Liver (tissue), 9 donors: ENCODE measurements around the gene PGGHG. TPM values are rescaled to one million over a fixed set of nuclear protein-coding genes. Genes with fewer than 3 reads are reported as not detected.

ENCODE experiments used
- DNase-seq: peaks from one replicate; pipeline ENCODE4 v3.0.0-alpha.2; 2017; ENCODE audit warnings: low spot score
- H3K27ac ChIP-seq, 2 donors: one replicate each; pipeline ENCODE4 v1.7.0; 2013; ENCODE audit warnings: inconsistent platforms in 2 of 2, low read length in 2 of 2, control low read depth in 1 of 2, low read depth in 1 of 2, mild to moderate bottlenecking in 1 of 2
- H3K27me3 ChIP-seq, 4 donors: one replicate each; pipeline versions ENCODE4 v1.6.1 to v1.7.0; 2013; ENCODE audit warnings: low read length in 3 of 4, inconsistent platforms in 1 of 4, mild to moderate bottlenecking in 1 of 4, moderate library complexity in 1 of 4; ENCODE audit not compliant: control insufficient read depth in 4 of 4, insufficient read depth in 4 of 4
- H3K36me3 ChIP-seq, 4 donors: one replicate each; pipeline versions ENCODE4 v1.6.1 to v1.7.0; 2013; ENCODE audit warnings: low read length in 3 of 4, mild to moderate bottlenecking in 3 of 4, low read depth in 1 of 4, moderate library complexity in 1 of 4; ENCODE audit not compliant: control insufficient read depth in 4 of 4, insufficient read depth in 3 of 4
- H3K4me1 ChIP-seq, 4 donors: one replicate each; pipeline versions ENCODE4 v1.6.1 to v1.7.0; 2013; ENCODE audit warnings: low read length in 3 of 4, mild to moderate bottlenecking in 3 of 4, moderate library complexity in 1 of 4; ENCODE audit not compliant: control insufficient read depth in 4 of 4, insufficient read depth in 4 of 4
- H3K4me3 ChIP-seq, 3 donors: one replicate each; pipeline versions ENCODE4 v1.6.1 to v1.7.0; 2013; ENCODE audit warnings: low read length in 3 of 3, control low read depth in 1 of 3, low read depth in 1 of 3, mild to moderate bottlenecking in 1 of 3
- H3K9ac ChIP-seq, 2 donors: one replicate each; pipeline ENCODE4 v1.7.0; 2013; ENCODE audit warnings: low read length in 2 of 2, mild to moderate bottlenecking in 2 of 2, moderate library complexity in 2 of 2, control low read depth in 1 of 2, low read depth in 1 of 2
- H3K9me3 ChIP-seq, 4 donors: one replicate each; pipeline versions ENCODE4 v1.6.1 to v1.7.0; 2013; ENCODE audit warnings: low read length in 3 of 4; ENCODE audit not compliant: control insufficient read depth in 4 of 4
- EGR1 ChIP-seq, 2 donors: IDR thresholded peaks; 2 replicates each; pipeline ENCODE4 v1.6.1; 2016 to 2018; ENCODE audit warnings: antibody characterized with exemption in 2 of 2, low read depth in 2 of 2
- FOXA1 ChIP-seq: IDR thresholded peaks from 2 replicates; pipeline ENCODE4 v1.6.1; 2016; ENCODE audit warnings: antibody characterized with exemption
- FOXA2 ChIP-seq: IDR thresholded peaks from 2 replicates; pipeline ENCODE4 v1.6.1; 2016; ENCODE audit warnings: antibody characterized with exemption
- GABPA ChIP-seq, 2 donors: IDR thresholded peaks in 1 of 2; conservative IDR thresholded peaks in 1 of 2; 2 replicates each; pipeline ENCODE4 v1.6.1; 2016; ENCODE audit warnings: antibody characterized with exemption in 2 of 2, mild to moderate bottlenecking in 1 of 2, moderate library complexity in 1 of 2
- HNF4A ChIP-seq, 2 donors: conservative IDR thresholded peaks; 2 replicates each; pipeline ENCODE4 v1.6.1; 2016; ENCODE audit warnings: antibody characterized with exemption in 2 of 2, mild to moderate bottlenecking in 2 of 2
- HNF4G ChIP-seq: IDR thresholded peaks from 2 replicates; pipeline ENCODE4 v1.6.1; 2016; ENCODE audit warnings: antibody characterized with exemption
- JUND ChIP-seq, 2 donors: IDR thresholded peaks; 2 replicates each; pipeline ENCODE4 v1.6.1; 2016; ENCODE audit warnings: antibody characterized with exemption in 2 of 2
- NR2F2 ChIP-seq: IDR thresholded peaks from 2 replicates; pipeline ENCODE4 v1.6.1; 2016; ENCODE audit warnings: antibody characterized with exemption
- RAD21 ChIP-seq, 2 donors: IDR thresholded peaks; 2 replicates each; pipeline ENCODE4 v1.6.1; 2016; ENCODE audit warnings: antibody characterized with exemption in 2 of 2, mild to moderate bottlenecking in 2 of 2
- RXRA ChIP-seq, 2 donors: IDR thresholded peaks; 2 replicates each; pipeline ENCODE4 v1.6.1; 2017 to 2018; ENCODE audit warnings: antibody characterized with exemption in 2 of 2, mild to moderate bottlenecking in 1 of 2
- SP1 ChIP-seq: IDR thresholded peaks from 2 replicates; pipeline ENCODE4 v1.6.1; 2018; ENCODE audit warnings: antibody characterized with exemption, mild to moderate bottlenecking
- TAF1 ChIP-seq: conservative IDR thresholded peaks from 2 replicates; pipeline ENCODE4 v1.6.1; 2016; ENCODE audit warnings: antibody characterized with exemption, mild to moderate bottlenecking
- YY1 ChIP-seq: IDR thresholded peaks from 2 replicates; pipeline ENCODE4 v1.6.1; 2016; ENCODE audit warnings: antibody characterized with exemption, mild to moderate bottlenecking
- WGBS: extraction: QIAGEN DNeasy Blood & Tissue Kit; methylation state at CpG from one replicate; pipeline ENCODE4 v1.1.7; 2013; 5-methylcytosine and 5-hydroxymethylcytosine counted together
- polyA plus RNA-seq, 2 donors: library from polyadenylated mRNA; stranded (reverse) in 1 of 2; unstranded in 1 of 2; fragments of 200-250 nt in 1 of 2; fragments of >200 nt in 1 of 2; fragmentation: Nextera tagmentation in 1 of 2; extraction: Ambion mirVana in 1 of 2; gene quantifications; one replicate each; pipeline versions ENCODE4 v1.2.1 to v1.2.3, GENCODE V29; 2013 to 2015
- total RNA-seq, 2 donors: library from RNA; depleted of rRNA; stranded (reverse); fragments of >200 nt; gene quantifications; one replicate each; pipeline ENCODE4 v1.2.3, GENCODE V29; 2014
- TF ChIP-seq, protein P1 (sequence below): IDR thresholded peaks from 2 replicates; pipeline ENCODE4 v1.6.1; 2016; ENCODE audit warnings: antibody characterized with exemption
- TF ChIP-seq, protein P2 (sequence below): IDR thresholded peaks from 2 replicates; pipeline ENCODE4 v1.6.1; 2016; ENCODE audit warnings: antibody characterized with exemption
- TF ChIP-seq, protein P3 (sequence below): IDR thresholded peaks from 2 replicates; pipeline ENCODE4 v1.6.1; 2016; ENCODE audit warnings: antibody characterized with exemption, mild to moderate bottlenecking
- TF ChIP-seq, protein P4 (sequence below): fragments of 150-350 bp; IDR thresholded peaks from 2 replicates; pipeline ENCODE4 v1.5.1; 2017; ENCODE audit warnings: improper control_type of control experiment, low read depth, low read length; ENCODE audit not compliant: missing input control
- TF ChIP-seq, protein P5 (sequence below): IDR thresholded peaks from 2 replicates; pipeline ENCODE4 v1.6.1; 2016; ENCODE audit warnings: antibody characterized with exemption
- donor health status: healthy.
- donor health status: healthy.
- donor health status: healthy.
- donor health status: healthy.
- donor health status: healthy.

The PGGHG gene
- total and polyA plus RNA-seq, 4 donors: 1.3 to 11.4 (median 7.5) TPM

DNA sequence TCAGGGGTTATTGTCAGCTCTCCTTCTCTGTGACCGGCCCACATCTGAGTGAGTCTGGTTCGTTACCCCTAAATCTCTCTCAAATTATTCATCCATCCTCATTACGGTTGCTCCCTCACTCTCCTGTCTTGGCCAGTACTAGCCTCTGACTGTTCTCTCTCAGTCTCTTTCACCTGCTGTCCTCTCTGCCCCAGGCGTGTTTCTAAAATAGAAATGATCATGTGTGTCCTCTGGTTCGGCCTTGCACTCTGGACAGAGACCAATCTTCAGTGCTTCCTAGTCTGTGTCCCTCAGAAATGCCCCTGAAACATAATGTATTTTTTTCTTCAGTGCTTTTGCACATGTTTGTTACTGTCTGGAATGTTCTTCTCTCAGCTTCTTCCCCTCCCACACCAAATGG lies 47.3 kb upstream of the PGGHG start:
- Histone ChIP-seq H3K9me3 (no peaks in the 10 kb centered on the region), H3K4me1 (peaks cover 3 to 17% (median 10%) of the 10 kb centered on the region in 4 donors), H3K4me3 (no peak overlapping the region), H3K36me3 (peaks cover 4 to 42% (median 23%) of the 10 kb centered on the region in 4 donors), H3K9ac (no peak overlapping the region), H3K27ac (no peak overlapping the region), H3K27me3 (no peaks in the 10 kb centered on the region)
- WGBS: 94% methylated on average over 5 of the region's 5 CpGs
- DNase-seq: no peak
- TF ChIP-seq FOXA1: no peak

DNA sequence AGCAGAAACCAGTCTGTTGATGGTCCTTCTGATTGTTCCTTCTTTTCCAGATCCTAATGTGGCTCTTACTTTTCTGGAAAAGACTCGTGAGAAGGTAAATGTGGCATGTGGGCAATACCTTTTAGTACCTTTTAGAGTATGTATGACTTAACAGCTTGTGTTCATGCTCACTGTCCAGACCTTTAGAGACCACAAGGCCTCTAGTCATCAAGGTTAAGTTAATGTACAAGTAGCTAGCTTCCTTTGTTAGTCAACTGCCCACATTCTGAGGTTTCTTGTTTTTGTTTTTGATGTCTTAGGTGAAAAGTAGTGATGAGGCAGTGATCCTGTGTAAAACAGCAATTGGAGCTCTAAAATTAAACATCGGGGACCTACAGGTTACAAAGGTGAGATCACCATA lies 44.5 kb upstream of the PGGHG start:
- Histone ChIP-seq H3K9me3 (no peaks in the 10 kb centered on the region), H3K36me3 (peaks cover 11 to 65% (median 36%) of the 10 kb centered on the region in 4 donors), H3K4me1 (no peaks in the 10 kb centered on the region), H3K4me3 (no peak overlapping the region), H3K27me3 (no peaks in the 10 kb centered on the region), H3K27ac (no peak overlapping the region), H3K9ac (no peak overlapping the region)
- TF ChIP-seq HNF4A (conservative IDR thresholded peaks at IDR 0.05): no peak
- TF ChIP-seq FOXA2: no peak
- TF ChIP-seq, protein P1, sequence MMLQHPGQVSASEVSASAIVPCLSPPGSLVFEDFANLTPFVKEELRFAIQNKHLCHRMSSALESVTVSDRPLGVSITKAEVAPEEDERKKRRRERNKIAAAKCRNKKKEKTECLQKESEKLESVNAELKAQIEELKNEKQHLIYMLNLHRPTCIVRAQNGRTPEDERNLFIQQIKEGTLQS: no peak
- TF ChIP-seq, protein P2, sequence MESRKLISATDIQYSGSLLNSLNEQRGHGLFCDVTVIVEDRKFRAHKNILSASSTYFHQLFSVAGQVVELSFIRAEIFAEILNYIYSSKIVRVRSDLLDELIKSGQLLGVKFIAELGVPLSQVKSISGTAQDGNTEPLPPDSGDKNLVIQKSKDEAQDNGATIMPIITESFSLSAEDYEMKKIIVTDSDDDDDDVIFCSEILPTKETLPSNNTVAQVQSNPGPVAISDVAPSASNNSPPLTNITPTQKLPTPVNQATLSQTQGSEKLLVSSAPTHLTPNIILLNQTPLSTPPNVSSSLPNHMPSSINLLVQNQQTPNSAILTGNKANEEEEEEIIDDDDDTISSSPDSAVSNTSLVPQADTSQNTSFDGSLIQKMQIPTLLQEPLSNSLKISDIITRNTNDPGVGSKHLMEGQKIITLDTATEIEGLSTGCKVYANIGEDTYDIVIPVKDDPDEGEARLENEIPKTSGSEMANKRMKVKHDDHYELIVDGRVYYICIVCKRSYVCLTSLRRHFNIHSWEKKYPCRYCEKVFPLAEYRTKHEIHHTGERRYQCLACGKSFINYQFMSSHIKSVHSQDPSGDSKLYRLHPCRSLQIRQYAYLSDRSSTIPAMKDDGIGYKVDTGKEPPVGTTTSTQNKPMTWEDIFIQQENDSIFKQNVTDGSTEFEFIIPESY: no peak
- TF ChIP-seq HNF4G: no peak
- no peak for TF ChIP-seq GABPA (IDR thresholded peaks at IDR 0.05 in 1 of 2, conservative IDR thresholded peaks at IDR 0.05 in 1 of 2)
- no peak for TF ChIP-seq SP1
- TF ChIP-seq RXRA (IDR thresholded peaks at IDR 0.05): no peak
- no peak for TF ChIP-seq EGR1 (IDR thresholded peaks at IDR 0.05; ENCODE audit: low read depth in 2 of 2)
- TF ChIP-seq, protein P3, sequence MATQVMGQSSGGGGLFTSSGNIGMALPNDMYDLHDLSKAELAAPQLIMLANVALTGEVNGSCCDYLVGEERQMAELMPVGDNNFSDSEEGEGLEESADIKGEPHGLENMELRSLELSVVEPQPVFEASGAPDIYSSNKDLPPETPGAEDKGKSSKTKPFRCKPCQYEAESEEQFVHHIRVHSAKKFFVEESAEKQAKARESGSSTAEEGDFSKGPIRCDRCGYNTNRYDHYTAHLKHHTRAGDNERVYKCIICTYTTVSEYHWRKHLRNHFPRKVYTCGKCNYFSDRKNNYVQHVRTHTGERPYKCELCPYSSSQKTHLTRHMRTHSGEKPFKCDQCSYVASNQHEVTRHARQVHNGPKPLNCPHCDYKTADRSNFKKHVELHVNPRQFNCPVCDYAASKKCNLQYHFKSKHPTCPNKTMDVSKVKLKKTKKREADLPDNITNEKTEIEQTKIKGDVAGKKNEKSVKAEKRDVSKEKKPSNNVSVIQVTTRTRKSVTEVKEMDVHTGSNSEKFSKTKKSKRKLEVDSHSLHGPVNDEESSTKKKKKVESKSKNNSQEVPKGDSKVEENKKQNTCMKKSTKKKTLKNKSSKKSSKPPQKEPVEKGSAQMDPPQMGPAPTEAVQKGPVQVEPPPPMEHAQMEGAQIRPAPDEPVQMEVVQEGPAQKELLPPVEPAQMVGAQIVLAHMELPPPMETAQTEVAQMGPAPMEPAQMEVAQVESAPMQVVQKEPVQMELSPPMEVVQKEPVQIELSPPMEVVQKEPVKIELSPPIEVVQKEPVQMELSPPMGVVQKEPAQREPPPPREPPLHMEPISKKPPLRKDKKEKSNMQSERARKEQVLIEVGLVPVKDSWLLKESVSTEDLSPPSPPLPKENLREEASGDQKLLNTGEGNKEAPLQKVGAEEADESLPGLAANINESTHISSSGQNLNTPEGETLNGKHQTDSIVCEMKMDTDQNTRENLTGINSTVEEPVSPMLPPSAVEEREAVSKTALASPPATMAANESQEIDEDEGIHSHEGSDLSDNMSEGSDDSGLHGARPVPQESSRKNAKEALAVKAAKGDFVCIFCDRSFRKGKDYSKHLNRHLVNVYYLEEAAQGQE: no peak
- TF ChIP-seq RAD21 (IDR thresholded peaks at IDR 0.05): no peak
- no peak for TF ChIP-seq JUND (IDR thresholded peaks at IDR 0.05)
- TF ChIP-seq, protein P4, sequence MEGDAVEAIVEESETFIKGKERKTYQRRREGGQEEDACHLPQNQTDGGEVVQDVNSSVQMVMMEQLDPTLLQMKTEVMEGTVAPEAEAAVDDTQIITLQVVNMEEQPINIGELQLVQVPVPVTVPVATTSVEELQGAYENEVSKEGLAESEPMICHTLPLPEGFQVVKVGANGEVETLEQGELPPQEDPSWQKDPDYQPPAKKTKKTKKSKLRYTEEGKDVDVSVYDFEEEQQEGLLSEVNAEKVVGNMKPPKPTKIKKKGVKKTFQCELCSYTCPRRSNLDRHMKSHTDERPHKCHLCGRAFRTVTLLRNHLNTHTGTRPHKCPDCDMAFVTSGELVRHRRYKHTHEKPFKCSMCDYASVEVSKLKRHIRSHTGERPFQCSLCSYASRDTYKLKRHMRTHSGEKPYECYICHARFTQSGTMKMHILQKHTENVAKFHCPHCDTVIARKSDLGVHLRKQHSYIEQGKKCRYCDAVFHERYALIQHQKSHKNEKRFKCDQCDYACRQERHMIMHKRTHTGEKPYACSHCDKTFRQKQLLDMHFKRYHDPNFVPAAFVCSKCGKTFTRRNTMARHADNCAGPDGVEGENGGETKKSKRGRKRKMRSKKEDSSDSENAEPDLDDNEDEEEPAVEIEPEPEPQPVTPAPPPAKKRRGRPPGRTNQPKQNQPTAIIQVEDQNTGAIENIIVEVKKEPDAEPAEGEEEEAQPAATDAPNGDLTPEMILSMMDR: no peak
- TF ChIP-seq, protein P5, sequence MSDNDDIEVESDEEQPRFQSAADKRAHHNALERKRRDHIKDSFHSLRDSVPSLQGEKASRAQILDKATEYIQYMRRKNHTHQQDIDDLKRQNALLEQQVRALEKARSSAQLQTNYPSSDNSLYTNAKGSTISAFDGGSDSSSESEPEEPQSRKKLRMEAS: no peak
- no peak for TF ChIP-seq YY1
- TF ChIP-seq NR2F2: no peak
- TF ChIP-seq FOXA1: no peak
- no peak for TF ChIP-seq TAF1
- no peak for DNase-seq
- 93% methylated on average over 2 of the region's 2 CpGs for WGBS
